ENCODE results near the gene PCDHGC3.

PCDHGC3 gene

DNA sequence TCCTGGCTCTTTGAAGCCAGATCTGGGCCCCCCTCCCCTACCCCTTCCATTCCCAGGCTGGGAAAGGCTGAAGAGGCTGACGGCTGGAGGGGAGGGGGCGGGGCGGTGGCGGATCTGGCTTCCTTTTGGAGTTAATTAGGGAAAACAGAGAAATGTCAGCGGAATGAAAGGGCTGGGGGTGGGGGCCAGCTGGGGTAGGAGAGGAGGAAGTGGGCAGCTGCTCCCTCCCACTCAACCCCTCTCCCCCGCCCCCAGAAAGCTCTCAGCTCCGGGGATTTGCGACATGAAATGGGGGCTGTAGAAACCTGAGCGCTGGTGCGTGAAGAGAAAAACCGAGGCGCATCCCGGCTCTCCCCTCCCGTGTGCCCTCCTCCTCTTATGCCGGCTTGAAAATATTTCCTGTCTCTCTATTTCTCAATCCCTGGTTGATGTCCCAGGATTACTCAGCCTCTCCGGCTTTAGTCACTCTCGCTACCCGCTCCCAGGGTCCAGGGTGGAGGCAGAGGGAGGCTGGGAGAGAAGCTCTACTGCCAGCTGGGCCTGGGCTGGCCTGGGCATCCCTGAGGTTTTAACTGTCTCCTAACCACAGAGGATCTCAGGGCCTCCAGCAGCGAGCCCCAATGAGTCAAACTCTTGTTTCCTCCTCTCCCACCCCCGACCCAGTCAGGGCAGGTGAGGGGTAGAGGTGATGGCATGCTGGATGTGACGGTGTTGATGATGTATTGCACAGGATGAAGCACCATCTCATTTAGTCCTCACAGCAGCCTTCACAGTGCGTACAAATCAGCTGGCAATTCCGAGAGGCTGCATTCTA is 33.2 kb downstream of the PCDHGC3 start:
- no peak for DNase-seq

DNA sequence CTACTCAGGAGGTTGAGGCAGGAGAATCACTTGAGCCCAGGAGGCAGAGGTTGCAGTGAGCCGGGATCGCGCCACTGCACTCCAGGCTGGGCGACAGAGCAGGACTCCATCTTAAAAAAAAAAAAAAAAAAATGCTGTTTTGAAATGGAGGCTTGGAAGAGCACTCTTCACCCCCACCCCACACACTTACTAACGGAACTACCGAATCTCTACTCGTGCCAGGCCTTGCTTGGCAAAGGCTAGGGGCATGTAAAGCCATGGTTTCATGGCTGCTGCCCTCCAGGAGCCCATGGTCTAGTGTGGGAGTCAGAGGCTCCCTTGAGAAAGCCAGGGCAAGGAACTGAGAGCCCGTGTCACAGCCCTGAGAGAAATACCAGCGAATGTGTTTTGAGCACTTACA is 34.4 kb downstream of the PCDHGC3 start:
- no peak for DNase-seq

DNA sequence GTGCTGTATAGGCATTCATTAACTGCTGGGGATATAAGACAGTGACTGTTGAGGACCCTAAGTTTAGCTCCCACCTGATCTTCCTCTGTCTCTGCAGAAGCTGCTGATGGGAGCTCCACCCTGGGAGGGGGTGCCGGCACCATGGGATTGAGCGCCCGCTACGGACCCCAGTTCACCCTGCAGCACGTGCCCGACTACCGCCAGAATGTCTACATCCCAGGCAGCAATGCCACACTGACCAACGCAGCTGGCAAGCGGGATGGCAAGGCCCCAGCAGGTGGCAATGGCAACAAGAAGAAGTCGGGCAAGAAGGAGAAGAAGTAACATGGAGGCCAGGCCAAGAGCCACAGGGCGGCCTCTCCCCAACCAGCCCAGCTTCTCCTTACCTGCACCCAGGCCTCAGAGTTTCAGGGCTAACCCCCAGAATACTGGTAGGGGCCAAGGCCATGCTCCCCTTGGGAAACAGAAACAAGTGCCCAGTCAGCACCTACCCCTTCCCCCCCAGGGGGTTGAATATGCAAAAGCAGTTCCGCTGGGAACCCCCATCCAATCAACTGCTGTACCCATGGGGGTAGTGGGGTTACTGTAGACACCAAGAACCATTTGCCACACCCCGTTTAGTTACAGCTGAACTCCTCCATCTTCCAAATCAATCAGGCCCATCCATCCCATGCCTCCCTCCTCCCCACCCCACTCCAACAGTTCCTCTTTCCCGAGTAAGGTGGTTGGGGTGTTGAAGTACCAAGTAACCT is 35.3 kb downstream of the PCDHGC3 start:
- DNase-seq: no peak

DNA sequence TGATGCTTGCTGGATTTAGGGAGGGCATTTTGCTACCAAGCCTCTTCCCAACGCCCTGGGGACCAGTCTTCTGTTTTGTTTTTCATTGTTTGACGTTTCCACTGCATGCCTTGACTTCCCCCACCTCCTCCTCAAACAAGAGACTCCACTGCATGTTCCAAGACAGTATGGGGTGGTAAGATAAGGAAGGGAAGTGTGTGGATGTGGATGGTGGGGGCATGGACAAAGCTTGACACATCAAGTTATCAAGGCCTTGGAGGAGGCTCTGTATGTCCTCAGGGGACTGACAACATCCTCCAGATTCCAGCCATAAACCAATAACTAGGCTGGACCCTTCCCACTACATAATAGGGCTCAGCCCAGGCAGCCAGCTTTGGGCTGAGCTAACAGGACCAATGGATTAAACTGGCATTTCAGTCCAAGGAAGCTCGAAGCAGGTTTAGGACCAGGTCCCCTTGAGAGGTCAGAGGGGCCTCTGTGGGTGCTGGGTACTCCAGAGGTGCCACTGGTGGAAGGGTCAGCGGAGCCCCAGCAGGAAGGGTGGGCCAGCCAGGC is 36.1 kb downstream of the PCDHGC3 start:
- no peak for DNase-seq

DNA sequence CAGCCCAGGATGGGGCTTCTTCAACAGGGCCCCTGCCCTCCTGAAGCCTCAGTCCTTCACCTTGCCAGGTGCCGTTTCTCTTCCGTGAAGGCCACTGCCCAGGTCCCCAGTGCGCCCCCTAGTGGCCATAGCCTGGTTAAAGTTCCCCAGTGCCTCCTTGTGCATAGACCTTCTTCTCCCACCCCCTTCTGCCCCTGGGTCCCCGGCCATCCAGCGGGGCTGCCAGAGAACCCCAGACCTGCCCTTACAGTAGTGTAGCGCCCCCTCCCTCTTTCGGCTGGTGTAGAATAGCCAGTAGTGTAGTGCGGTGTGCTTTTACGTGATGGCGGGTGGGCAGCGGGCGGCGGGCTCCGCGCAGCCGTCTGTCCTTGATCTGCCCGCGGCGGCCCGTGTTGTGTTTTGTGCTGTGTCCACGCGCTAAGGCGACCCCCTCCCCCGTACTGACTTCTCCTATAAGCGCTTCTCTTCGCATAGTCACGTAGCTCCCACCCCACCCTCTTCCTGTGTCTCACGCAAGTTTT is 36.7 kb downstream of the PCDHGC3 start:
- peak; percentile 71 for DNase-seq

DNA sequence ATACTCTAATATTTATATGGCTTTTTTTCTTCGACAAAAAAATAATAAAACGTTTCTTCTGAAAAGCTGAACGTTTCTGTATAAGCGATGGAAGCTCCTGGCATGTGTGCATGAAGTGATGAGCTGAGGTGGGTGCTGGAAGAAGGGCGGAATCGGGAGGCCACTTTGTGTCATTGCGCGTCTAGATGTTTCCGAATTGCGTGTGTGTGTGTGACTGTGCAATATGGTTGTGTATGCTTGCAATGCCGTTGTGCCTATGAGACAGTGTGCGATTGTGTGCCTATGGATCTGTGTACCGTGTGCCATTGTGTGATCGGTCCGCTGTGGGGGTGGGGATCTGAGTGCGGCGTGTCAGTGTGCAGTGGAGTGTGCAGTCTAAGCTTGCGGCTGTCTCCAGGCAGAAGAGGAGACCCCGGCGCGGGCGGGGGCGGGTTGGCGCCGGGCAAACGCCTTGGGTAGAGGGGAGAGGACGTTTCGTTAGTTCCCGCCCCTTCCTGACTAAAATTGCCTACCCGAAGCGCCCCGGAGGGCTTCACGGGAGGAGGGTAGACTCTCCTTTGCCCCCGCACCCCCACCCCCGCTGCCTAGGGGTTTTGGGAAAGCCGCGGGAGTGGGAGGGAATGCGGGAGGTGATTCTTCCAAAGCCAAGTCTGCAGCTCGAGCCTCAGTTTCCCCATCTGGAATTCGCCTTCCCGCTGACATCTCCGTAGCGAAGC is 37.3 kb downstream of the PCDHGC3 start:
- peak; percentile 7 for DNase-seq

DNA sequence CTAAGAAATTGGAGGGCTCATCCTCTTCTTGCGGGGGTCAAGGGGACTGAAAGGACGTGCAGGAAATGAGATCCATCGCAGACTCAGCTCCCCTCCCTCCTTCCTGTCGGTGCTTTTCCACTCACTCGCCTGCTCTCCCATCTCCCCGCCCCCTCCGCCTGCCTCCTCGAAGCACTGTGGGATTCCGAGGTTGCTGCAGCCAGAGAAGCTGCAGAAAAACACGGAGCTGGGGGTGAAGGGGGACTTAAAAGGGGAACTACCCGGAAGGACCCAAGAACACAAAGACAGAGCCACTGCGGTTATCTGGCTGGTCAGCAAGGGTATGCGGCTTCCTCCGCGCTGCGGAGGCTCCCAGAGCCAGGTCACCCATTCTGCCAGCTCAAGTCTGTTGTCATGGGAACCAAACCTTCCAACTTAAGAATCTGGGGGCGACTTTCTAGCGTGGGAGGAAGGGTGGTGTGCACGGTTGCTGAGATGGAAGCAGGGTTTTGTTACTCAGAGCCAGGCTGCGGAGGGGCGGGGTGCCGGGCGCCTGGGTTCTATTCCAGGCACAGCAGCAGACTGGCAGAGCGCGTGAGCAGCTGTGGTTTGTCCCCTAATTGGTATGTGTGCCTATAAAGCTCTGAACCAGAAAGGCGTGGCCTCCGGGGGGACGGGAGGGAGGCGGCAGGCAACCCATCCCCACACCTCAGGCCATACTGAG is 38.0 kb downstream of the PCDHGC3 start:
- DNase-seq: peak; percentile 7

DNA sequence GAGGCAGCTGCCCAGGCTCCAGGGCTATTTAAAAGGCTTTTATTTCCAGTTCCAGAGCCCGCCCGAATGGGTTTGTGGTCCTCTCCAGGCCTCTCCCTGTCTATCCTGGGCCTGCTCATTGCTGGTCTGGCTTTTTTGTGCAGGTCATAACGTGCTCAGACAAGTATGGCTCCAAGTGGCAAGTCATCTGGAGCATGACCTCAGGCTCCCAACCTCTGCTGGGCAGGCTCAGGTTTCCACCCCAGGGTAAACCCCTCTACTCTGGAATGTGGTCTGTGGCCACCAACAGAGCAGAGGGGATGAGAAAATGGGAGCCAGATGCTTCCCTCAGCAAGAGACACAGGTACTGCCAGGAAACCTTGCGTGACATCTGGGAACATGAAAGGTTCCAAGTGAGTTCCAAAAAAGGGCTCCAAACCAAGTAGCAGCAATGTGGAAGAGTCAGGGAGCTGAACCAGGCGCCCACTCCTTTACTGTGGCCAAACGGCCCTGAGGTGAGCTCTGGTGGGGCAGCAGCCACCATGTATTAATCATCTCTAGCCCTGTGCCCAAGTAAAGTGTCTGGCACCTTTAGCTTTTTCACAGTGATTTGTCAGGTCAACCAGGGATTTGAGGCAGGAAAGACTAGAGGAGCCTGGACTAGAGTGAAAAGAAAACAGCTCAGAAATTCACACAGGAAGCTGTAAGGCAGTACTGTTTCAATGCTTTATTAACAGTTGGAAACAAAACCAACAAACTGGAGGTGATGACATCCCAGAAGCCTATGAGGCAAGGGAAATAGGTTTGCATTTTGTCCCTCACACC is 38.8 kb downstream of the PCDHGC3 start:
- no peak for DNase-seq

DNA sequence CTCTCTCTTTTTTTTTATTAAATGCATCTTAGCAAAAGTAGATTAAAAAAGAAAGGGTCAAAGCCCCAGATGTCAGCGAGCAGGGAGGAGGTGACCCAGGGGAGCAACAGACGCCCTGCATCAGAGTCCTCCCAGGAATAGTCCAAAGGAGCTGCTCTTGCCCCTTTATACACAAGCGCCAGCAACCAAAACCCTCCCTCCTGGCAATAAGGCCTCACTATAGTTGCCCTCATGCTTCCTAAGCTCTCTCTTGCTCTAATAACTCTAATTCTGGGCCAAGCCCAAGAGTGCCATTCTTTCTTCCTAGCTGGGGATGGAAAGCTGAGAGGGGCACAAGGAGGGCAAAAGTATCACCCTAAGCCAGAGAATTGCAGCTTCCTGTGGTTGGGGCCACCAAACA is 39.4 kb downstream of the PCDHGC3 start:
- no peak for DNase-seq

DNA sequence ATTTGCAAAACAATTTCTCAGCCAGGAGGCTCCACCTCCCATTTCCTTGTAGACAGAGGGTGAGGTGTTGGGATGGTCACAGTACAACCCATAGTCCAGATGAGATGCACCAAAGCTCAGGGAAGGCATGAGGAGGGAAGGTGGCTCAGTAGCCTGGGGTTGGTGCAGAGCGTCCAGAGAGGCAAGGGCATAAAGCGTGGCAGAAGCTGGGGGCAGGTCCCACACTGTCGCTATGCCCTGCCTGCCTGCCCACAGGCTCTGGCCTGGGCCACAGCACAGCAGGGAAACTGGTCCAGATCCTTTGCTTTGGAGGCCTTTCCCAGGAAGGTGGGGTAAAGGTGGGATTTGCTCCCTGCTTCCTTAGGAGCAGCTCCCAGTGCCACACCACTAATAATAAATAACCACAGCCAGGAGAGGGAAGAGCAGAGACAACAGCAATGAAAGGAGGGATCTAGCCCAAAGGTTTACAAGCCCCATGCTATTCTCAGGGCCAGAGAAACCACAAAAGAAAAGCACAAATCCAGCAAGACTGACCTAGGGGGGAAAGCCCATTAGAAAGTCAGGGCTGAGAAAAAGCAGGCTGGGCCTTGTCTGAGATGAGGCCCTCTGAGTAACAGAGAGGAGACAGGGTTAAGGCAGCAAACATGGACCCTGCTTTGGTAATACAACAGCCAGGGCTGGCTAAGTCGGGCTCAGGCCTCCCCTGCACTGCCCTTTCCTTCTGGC is 40.3 kb downstream of the PCDHGC3 start:
- DNase-seq: no peak

DNA sequence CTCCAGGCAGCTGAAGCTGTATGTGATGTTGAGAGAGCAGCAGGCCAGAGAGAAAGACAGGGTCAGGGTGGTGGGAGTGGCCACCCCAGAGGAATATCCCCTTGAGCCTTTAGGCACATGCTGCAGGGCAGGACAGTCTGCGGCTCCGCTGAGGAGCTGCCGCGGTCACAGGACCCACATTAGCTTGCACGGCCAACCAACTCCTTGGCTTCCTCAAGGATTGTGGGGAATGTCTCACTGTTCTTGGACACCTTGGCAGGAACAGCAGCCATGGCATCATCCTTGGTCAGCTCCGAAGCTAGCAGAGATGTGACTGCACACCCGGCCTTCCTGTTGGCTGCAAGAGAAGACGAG is 40.9 kb downstream of the PCDHGC3 start:
- no peak for DNase-seq

DNA sequence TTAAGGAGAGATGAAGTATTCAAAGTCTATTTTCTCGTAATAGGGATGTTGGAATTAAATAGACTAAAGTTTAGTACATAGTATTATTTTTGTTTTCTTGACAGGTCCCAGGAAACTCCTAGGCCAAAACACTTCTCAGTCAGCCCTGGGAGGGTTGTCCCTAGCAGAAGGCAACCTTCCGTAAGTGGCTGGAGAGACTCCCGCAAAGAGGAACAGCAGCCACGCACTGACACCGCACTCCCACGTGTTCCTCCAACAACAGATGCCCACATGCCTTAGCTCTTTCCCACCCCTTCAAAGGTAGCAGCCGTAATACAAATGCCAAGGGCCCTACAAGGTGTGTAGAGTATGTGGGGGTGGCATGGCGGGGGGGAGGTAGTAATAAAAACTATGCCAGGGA is 41.5 kb downstream of the PCDHGC3 start:
- no peak for DNase-seq

DNA sequence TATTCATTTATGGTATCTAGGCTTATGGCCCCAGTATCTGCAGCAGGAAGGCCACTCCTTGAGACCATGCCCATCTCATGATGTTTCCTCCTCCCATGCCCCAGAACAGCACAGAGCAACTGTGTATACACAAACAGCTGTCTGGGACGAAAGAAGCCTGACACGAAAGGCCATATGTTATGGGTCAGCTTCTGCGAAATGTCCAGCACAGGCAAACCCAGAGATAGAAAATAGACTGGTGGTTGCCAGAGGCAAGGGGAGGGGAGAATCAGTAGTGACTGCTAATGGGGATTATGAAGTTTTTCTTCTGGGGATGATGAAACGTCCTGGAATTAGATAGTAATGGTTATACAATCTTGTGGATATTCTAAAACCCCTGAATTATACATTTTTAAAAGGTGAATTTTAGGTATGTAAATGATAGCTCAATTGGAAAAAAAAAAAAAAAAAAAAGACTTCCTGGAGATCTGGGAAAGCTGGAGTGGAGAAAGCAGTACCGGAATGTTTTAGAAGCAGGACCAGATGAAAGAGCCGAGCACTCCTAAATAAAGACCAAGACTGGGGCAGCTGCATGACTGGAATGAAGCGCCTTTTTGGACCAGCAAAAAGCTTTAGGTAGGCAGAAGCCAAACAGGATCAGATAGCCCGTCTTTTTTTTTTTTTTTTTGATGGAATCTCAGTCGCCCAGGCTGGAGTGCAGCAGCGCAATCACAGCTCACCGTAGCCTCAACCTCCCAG is 42.3 kb downstream of the PCDHGC3 start:
- no peak for DNase-seq

DNA sequence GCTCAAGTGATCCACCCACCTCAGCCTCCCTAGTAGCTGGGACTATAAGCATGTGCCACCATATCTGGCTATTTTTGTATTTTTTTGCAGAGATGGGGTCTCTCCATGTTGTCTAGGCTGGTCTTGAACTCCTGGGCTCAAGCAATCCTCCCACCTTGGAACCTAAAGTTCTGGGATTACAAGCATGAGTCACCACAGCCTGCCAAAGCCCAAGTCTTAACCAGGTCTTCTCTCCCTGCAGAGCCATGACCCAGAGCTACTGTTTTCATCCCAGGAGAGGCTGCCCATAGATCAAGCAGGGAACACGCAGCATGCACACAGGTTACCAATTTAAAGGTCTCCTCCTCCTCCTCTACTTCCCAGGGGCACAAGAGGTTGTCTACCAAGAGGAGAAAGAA is 42.9 kb downstream of the PCDHGC3 start:
- DNase-seq: no peak

DNA sequence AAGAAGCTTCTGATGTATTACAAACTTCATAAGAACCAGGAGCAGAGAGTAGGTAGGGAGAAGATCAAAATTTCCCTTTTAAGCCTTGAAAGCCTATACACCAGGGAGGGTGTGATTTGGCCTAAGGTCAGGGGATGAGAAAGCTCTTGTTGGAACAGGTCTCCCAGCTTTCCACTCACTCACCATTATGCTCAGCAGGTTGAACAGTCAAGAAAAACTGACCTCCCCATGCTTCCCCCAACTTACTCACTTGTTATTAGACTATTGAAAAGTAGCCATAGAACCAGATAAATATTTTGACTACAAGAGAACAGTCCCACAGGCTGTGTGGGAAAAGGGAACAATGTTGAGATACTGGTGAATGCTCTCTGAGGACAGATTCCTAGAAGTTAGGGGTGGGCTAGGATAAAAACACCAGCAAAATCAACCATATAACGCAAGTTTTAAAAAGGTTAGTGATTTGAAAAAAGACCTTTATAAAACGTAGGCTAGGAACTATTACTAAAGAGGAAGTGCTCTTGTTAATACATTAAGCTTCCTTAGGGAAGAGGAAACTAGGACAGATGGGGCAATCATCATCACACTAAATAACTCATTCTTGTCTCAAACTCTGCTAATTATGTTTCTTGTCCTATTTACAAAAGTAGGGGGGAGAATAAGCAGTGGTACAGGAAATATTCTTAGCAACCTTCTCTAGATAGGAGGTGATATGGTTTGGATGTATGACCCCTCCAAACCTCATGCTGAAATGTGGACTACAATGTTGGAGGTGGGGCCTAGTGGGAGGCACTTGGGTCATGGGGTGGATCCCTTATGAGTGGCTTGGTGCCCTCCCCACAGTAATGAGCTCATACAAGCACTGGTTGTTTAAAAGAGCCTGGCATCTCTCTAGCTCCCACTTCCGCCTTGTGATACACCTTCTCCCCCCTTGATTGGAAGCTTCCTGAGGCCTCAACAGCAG is 44.1 kb downstream of the PCDHGC3 start:
- no peak for DNase-seq

DNA sequence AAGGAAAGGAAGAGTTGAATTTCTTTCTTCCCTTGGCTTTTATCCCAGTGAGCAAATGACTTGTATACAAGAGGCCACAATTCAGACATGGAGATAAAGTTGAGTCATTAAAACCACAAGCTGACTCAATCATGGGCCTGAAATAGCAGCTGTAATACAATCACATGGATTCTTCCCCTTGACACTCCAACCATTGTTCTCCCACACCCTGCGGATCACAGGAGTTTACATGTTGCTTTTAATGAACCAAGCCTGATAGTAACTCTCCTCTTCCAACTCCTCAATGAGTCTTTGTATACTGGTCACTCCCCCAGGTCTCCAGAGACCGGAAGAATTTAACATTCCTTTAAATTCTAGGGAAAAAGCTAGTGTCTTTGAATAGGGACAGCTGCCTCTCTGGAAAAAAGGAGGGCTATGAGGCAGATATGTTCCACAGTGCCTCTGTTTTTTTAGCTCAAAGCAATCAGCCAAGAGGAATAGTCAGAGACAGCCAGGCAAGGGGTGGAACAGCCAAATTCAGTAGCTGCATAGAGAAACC is 45.5 kb downstream of the PCDHGC3 start:
- no peak for DNase-seq

DNA sequence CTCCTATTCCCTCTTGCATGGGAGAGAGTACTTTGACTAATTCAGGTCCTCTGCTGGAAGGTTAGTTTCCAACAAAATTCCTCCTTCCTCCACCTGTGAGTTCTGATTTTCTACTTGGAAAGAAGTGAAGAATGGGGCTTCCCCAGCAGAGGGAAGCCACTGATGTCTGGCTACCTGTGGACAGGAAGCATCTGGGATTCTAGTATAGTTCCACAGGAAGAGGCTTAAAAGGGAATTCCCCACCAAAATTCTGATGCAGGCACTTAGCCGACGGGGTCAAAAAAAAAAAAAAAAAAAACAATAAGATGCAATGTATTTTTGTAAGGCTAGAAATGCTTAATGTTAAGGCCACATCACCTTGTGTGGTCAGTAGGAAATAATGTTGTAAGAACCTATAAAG is 46.5 kb downstream of the PCDHGC3 start:
- no peak for DNase-seq

DNA sequence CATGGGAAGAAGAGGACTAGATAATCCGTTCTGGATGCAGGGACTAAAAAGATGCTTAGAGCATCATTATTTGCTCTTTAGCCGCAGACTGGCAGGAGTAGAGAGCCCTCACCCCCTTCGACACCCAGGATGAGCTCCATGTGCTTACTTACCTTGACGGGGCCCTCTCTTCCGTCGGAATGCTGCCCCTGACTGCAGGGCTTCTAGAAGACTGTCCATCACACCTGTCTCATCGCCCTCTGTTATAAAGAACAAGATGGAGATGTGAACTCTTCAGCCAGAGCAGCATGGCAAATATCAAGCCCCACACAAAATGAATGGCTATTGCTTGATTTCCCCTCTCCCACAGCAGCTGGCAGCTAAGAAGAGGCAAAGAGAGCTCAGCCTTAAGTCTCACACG is 48.2 kb downstream of the PCDHGC3 start:
- no peak for DNase-seq

Measured in activated effector memory CD4-positive, alpha-beta T cell treated with Interleukin-2 at 50 U/mL for 16 hours (primary cell).